Caco-2 (cell line): ENCODE data around the gene CNKSR3. TPM values are rescaled to one million over a fixed set of nuclear protein-coding genes. Genes with fewer than 3 reads are reported as not detected.
A peak's percentile ranks its signal among the peaks of the same experiment; 100 is the strongest.

ENCODE experiments used
- BruUV-seq: library from RNA; stranded (reverse); fragments of 400-500 nt; replicated peaks from 2 replicates; lab custom pipeline; 2021; lab: Mats Ljungman, UMichigan
- CTCF ChIA-PET: fragments of 300-600 bp; sonication (Branson Sonifier 250); formaldehyde crosslinking; loops from one replicate; lab custom pipeline; 2022; ENCODE audit warnings: antibody characterized with exemption; lab: Charles Lee
- POLR2A ChIA-PET: fragments of 300-600 bp; sonication (Branson Sonifier 250); formaldehyde crosslinking; loops from one replicate; lab custom pipeline; 2022; ENCODE audit warnings: antibody characterized with exemption; lab: Charles Lee
- DNase-seq, 2 experiments: peaks; one replicate each; pipeline versions ENCODE4 v3.0.0 to v3.0.0-alpha.2; 2020 to 2022
- H3K27me3 ChIP-seq: replicated peaks from 2 replicates; pipeline ENCODE4 v1.6.0; 2011; ENCODE audit warnings: low read length; ENCODE audit not compliant: control insufficient read depth, insufficient read depth
- H3K36me3 ChIP-seq: 2 replicates; pipeline ENCODE4 v1.5.1; 2011; ENCODE audit warnings: low read length; ENCODE audit not compliant: control insufficient read depth, insufficient read depth
- H3K4me1 ChIP-seq: fragments of 250-450 bp; sonication (Bioruptor Pico); 2 replicates; pipeline ENCODE4 v1.5.1; 2020; ENCODE audit warnings: mild to moderate bottlenecking
- H3K4me3 ChIP-seq: 2 replicates; pipeline ENCODE4 v1.5.1; 2011; ENCODE audit warnings: low read depth, mild to moderate bottlenecking, control low read depth, low read length
- H3K9me3 ChIP-seq: fragments of 250-450 bp; sonication (Bioruptor Pico); 2 replicates; pipeline ENCODE4 v1.5.1; 2020; ENCODE audit warnings: mild to moderate bottlenecking, moderate library complexity
- H3K27ac Mint-ChIP-seq: one replicate; pipeline ENCODE4 v1.8.0; 2022; ENCODE audit warnings: mixed read lengths; ENCODE audit not compliant: unreplicated experiment
- H3K27me3 Mint-ChIP-seq: one replicate; pipeline ENCODE4 v1.8.0; 2022; ENCODE audit warnings: mixed read lengths; ENCODE audit not compliant: insufficient read depth, unreplicated experiment
- H3K36me3 Mint-ChIP-seq: one replicate; pipeline ENCODE4 v1.8.0; 2022; ENCODE audit warnings: mild to moderate bottlenecking, mixed read lengths; ENCODE audit not compliant: insufficient read depth, unreplicated experiment
- H3K4me1 Mint-ChIP-seq: one replicate; pipeline ENCODE4 v1.8.0; 2022; ENCODE audit warnings: low read depth, mixed read lengths; ENCODE audit not compliant: unreplicated experiment
- H3K4me3 Mint-ChIP-seq: one replicate; pipeline ENCODE4 v1.8.0; 2022; ENCODE audit warnings: mild to moderate bottlenecking, moderate library complexity, mixed read lengths; ENCODE audit not compliant: unreplicated experiment
- H3K9me3 Mint-ChIP-seq: one replicate; pipeline ENCODE4 v1.8.0; 2022; ENCODE audit warnings: mixed read lengths; ENCODE audit not compliant: unreplicated experiment
- CTCF ChIP-seq, 2 experiments: fragments of 200-600 bp in 1 of 2; IDR thresholded peaks; 1 replicate in 1 of 2; 2 replicates in 1 of 2; pipeline versions ENCODE4 v1.5.1 to v1.8.0; 2011 to 2022; ENCODE audit warnings: antibody characterized with exemption in 1 of 2, control low read depth in 1 of 2, inconsistent platforms in 1 of 2, low read depth in 1 of 2, low read length in 1 of 2, mild to moderate bottlenecking in 1 of 2, moderate library complexity in 1 of 2; ENCODE audit not compliant: insufficient read depth in 1 of 2, severe bottlenecking in 1 of 2, unreplicated experiment in 1 of 2
- intact Hi-C: fragments of 100-400 bp; cut with micrococcal nuclease; formaldehyde crosslinking; loops from one replicate; pipeline ENCODE4 v1.10.0; 2022; ENCODE audit not compliant: unreplicated experiment
- total RNA-seq: library from RNA; stranded (reverse); gene quantifications from 2 replicates; pipeline ENCODE4 v1.2.3, GENCODE V29; 2022

CNKSR3 gene
- total RNA-seq, 1 experiment from 2014 or later: 33.1 TPM

GRCh38 chr6:154500769-154501577, 9.5 kb downstream of the CNKSR3 start:
- DNase-seq: peak in 1 of 2 experiments; percentile 29
- H3K4me3 Mint-ChIP-seq: no peak overlapping the region
- intact Hi-C loops: loop anchor here (2.0 kb wide), 1 partner anchor 174 kb away; no protein-coding TSS in a partner anchor
- H3K9me3 Mint-ChIP-seq: no peaks in the 10 kb centered on the region
- H3K36me3 Mint-ChIP-seq: peaks cover 10% of the 10 kb centered on the region
- H3K36me3 ChIP-seq: no peaks in the 10 kb centered on the region
- BruUV-seq: no TSS peak
- no peaks in the 10 kb centered on the region for H3K9me3 ChIP-seq
- POLR2A ChIA-PET: interaction anchor here (0.8 kb wide), 1 partner anchor 10 kb away, joined by 3 read pairs; no protein-coding TSS in a partner anchor
- no peaks in the 10 kb centered on the region for H3K4me1 ChIP-seq
- H3K27me3 ChIP-seq: no peaks in the 10 kb centered on the region
- H3K27me3 Mint-ChIP-seq: no peaks in the 10 kb centered on the region
- no peak overlapping the region for H3K27ac Mint-ChIP-seq
- peaks cover 23% of the 10 kb centered on the region for H3K4me1 Mint-ChIP-seq
- TF ChIP-seq CTCF (IDR thresholded peaks at IDR 0.05; ENCODE audit: insufficient read depth in 1 of 2, low read depth in 1 of 2, low read length in 1 of 2, severe bottlenecking in 1 of 2, unreplicated experiment in 1 of 2): peak in 1 of 2 experiments; percentile 29
- CTCF ChIA-PET: interaction anchor here (1.2 kb wide), 2 partner anchors 8 to 305 kb away, joined by 3 to 4 read pairs; no protein-coding TSS in a partner anchor
- H3K4me3 ChIP-seq: no peak overlapping the region

GRCh38 chr6:154499855-154500589, 10.5 kb downstream of the CNKSR3 start:
- no peak overlapping the region for H3K27ac Mint-ChIP-seq
- ChIA-PET POLR2A (interaction anchor here (0.8 kb wide), 1 partner anchor 11 kb away, joined by 3 read pairs; no protein-coding TSS in a partner anchor), CTCF (interaction anchor here (1.2 kb wide), 2 partner anchors 9 to 306 kb away, joined by 3 to 4 read pairs; no protein-coding TSS in a partner anchor)
- no TSS peak for BruUV-seq
- DNase-seq: no peak
- peaks cover 21% of the 10 kb centered on the region for H3K4me1 Mint-ChIP-seq
- no peaks in the 10 kb centered on the region for H3K9me3 ChIP-seq
- H3K4me3 Mint-ChIP-seq: no peak overlapping the region
- intact Hi-C loops: loop anchor here (2.0 kb wide), 1 partner anchor 175 kb away; no protein-coding TSS in a partner anchor
- peaks cover 5% of the 10 kb centered on the region for H3K36me3 Mint-ChIP-seq
- H3K36me3 ChIP-seq: no peaks in the 10 kb centered on the region
- H3K4me3 ChIP-seq: no peak overlapping the region
- no peaks in the 10 kb centered on the region for H3K27me3 Mint-ChIP-seq
- TF ChIP-seq CTCF (IDR thresholded peaks at IDR 0.05; ENCODE audit: insufficient read depth in 1 of 2, low read depth in 1 of 2, low read length in 1 of 2, severe bottlenecking in 1 of 2, unreplicated experiment in 1 of 2): no peak
- no peaks in the 10 kb centered on the region for H3K9me3 Mint-ChIP-seq
- H3K27me3 ChIP-seq: no peaks in the 10 kb centered on the region
- no peaks in the 10 kb centered on the region for H3K4me1 ChIP-seq

GRCh38 chr6:154498340-154498934, 12.0 kb downstream of the CNKSR3 start:
- Mint-ChIP-seq H3K4me1 (peaks cover 14% of the 10 kb centered on the region), H3K9me3 (no peaks in the 10 kb centered on the region), H3K36me3 (peaks cover 5% of the 10 kb centered on the region), H3K27ac (no peak overlapping the region), H3K4me3 (no peak overlapping the region), H3K27me3 (no peaks in the 10 kb centered on the region)
- H3K36me3 ChIP-seq: no peaks in the 10 kb centered on the region
- POLR2A ChIA-PET: interaction anchor here (0.7 kb wide), 1 partner anchor 11 kb away, joined by 3 read pairs; no protein-coding TSS in a partner anchor
- H3K9me3 ChIP-seq: no peaks in the 10 kb centered on the region
- no peak for DNase-seq
- no peaks in the 10 kb centered on the region for H3K27me3 ChIP-seq
- H3K4me3 ChIP-seq: no peak overlapping the region
- no TSS peak for BruUV-seq
- CTCF ChIA-PET: interaction anchor here (0.6 kb wide), 1 partner anchor 12 kb away, joined by 4 read pairs; the partner anchor contains the start of gene CNKSR3
- TF ChIP-seq CTCF (IDR thresholded peaks at IDR 0.05; ENCODE audit: insufficient read depth in 1 of 2, low read depth in 1 of 2, low read length in 1 of 2, severe bottlenecking in 1 of 2, unreplicated experiment in 1 of 2): no peak
- intact Hi-C loops: no loop called here
- no peaks in the 10 kb centered on the region for H3K4me1 ChIP-seq
